Endometrium (tissue), 2 donors: ENCODE measurements around the gene EXOSC7.
"Not testable (repeated sequence)": the region's sequence is repeated elsewhere in the genome, so short reads cannot be mapped to it uniquely, and the experiment has no call there.

Source experiments
- FAIRE-seq: peaks from 2 replicates; lab custom pipeline; 2012; peaks lifted over from hg19 to GRCh38; lab: Jason Lieb, UNC
- donor health status: control.
- donor health status: control.

EXOSC7 gene

GRCh38 chr3:44962621-44963393 is 13.2 kb upstream of the EXOSC7 start:
- no peak for FAIRE-seq

- FAIRE-seq, result no peak
Observed at GRCh38 chr3:44963571-44964325, 12.3 kb upstream of the EXOSC7 start.

DNA sequence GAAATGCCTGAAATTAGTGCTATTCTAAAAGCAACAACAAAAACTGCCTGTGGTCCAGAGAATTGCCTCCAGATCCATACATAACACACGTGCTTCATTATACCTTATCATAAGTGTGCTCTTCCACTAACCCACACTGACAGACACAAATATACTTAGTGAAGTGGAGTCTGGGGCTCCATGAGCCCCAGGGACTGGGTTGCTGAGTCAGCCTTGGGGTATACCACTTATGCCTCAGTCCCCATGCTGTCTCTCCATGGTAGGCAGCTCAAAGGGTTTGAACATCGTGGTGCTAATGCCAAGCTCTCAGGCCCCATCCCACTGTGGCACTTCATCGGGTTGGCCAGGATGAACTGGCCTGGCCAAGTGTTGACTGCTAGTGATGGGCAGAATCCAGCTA is 10.9 kb upstream of the EXOSC7 start:
- no peak for FAIRE-seq

GRCh38 chr3:44966795-44967278 is 9.2 kb upstream of the EXOSC7 start:
- FAIRE-seq, result no peak

- FAIRE-seq, result no peak
Observed at GRCh38 chr3:44968447-44968858, 7.6 kb upstream of the EXOSC7 start.

- no peak for FAIRE-seq
Observed at GRCh38 chr3:44969154-44969827, 6.8 kb upstream of the EXOSC7 start.

GRCh38 chr3:44969828-44970179 is 6.2 kb upstream of the EXOSC7 start:
- FAIRE-seq, result no peak

DNA sequence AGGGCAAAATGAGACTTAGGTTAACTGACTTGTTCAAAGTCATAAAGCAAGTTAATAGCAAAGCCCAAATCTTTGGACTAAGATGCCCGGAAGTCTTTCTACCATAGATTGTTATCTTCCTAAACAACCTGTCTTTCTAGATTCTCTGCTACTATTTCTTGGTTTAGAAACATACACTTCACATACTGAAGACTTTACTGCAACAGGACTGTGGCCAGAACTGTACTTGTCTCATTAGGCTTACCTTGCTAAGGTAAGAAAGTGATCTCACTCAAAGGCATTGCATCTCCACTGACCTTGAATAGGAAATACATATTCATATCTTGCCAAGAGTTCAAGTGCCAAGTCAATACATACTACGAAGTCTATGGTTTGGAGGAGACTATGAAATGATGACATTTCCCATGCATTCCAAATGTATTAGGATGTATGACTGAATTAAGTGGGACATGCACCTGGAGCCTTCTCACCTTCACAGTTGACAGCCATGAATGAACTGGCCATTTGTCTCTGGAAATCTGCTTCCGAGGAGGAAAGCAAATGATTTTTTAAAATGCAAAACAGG is 5.0 kb upstream of the EXOSC7 start:
- FAIRE-seq, result no peak

- no peak for FAIRE-seq
Observed at GRCh38 chr3:44974416-44974815, 1.6 kb upstream of the EXOSC7 start.

- FAIRE-seq, result no peak
Observed at GRCh38 chr3:44981220-44981619, 5.2 kb downstream of the EXOSC7 start.

- no peak for FAIRE-seq
Observed at GRCh38 chr3:44981751-44982150, 5.7 kb downstream of the EXOSC7 start.

GRCh38 chr3:44982817-44983216 is 6.8 kb downstream of the EXOSC7 start:
- no peak for FAIRE-seq

DNA sequence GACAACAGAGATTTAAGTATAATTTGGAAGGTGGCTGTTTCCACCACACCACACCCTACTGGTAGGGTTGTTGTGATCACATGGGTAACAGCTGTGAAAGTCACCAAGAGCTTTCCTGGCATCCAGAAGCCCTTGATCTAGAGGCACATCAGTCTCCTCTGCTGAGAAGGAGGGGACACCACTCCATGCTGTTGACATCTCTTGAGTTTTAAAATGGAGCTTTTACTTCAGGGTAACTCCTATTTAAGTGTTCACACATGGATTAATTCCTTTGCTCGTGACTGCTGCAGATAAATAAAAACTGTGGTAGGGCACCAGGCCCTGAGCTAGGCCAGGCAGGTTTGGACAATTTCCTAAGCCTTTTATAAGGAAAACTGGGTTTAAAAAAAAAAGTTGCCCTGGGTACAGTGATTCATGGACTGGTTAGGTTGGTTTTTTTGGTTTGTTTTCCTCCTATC is 7.5 kb downstream of the EXOSC7 start:
- no peak for FAIRE-seq

- FAIRE-seq, result no peak
Observed at GRCh38 chr3:44984335-44984734, 8.3 kb downstream of the EXOSC7 start.

DNA sequence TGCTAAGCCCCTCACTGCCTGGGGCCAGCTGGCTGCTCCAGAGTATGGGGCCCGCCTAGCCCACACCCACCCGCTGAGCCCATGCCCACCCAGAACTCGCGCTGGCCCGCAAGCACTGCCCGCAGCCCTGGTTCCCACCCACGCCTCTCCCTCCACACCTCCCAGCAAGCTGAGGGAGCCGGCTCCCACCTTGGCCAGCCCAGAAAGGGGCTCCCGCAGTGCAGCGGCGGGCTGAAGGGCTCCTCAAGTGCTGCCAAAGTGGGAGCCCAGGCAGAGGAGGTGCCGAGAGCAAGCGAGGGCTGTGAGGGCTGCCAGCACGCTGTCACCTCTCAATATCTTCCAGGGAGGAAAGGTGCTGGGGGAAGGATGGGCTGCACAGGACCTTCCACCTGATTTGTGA is 10.3 kb downstream of the EXOSC7 start:
- FAIRE-seq, result not testable (repeated sequence)

DNA sequence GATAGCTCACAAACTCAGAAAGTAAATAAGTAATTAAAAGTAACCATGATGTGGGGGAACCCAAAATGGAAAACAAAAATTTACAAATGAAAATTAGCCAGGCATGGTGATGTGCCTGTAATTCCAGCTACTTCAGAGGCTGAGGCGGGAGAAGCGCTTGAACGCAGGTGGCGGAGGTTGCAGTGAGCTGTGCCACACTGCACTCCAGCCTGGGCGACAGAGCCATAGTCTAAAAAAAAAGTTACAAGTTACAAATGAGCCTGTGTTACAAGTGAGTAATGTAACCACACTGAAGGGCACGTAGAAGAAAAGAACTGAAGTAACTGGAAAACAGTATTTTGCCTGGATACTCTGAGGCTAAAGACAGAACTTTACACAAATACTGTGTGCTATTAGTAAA is 11.3 kb downstream of the EXOSC7 start:
- FAIRE-seq, result no peak

DNA sequence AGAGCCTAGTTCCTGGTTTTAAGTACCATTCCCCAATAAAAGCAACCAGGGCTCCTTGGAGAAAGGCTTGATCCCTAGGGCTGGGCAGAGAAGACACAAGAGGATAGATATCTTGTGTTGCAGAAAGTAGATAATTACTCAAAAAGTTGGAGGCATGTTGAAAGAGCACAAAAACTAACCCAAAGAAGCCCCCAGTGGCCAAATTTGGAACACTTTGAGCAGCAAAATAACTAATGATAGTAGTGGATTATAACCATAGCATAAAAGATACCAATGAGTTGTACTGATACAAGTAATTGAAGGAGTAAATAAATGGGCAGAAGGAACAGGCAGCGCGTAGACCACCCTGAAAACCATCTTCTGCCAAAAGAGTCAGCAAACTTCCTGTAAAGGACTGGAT is 12.0 kb downstream of the EXOSC7 start:
- FAIRE-seq, result no peak

- FAIRE-seq, result no peak
Observed at GRCh38 chr3:44989141-44989540, 13.1 kb downstream of the EXOSC7 start.

DNA sequence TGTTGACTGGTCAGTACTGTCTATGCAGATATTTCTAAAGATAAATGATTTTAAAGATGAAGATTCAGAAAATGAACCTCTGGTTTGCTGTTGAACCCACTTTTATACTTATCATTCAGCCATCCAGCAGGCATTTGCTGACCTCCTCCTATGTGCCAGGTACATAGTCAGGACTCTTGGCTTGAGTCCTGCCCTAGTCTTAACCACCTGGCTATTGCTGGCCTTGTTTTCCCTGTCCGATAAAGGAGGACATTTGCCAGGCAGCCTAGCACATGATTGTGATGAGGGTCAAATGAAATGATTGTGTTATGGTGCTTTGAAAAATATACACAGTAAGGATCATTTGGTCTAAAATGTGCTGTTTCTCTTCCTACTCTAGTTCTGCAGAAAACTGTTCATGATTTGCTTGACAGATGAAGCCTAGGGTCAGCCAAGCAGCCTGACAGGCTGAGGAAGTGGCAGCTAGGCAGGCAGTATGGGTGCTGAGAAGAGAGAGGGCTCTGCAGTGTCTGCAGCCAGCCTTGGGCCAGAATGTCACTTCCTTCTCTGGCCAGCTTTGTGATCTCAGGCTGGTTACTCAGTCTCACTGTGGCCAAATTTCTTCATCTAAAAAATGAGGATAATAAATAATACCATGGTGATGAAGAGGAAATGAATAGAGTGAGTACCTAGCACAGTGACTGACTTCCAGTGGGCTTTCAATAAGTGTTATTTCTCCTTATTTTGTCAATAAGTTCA is 13.8 kb downstream of the EXOSC7 start:
- FAIRE-seq, result no peak

GRCh38 chr3:44991326-44991725 is 15.3 kb downstream of the EXOSC7 start:
- FAIRE-seq, result no peak

DNA sequence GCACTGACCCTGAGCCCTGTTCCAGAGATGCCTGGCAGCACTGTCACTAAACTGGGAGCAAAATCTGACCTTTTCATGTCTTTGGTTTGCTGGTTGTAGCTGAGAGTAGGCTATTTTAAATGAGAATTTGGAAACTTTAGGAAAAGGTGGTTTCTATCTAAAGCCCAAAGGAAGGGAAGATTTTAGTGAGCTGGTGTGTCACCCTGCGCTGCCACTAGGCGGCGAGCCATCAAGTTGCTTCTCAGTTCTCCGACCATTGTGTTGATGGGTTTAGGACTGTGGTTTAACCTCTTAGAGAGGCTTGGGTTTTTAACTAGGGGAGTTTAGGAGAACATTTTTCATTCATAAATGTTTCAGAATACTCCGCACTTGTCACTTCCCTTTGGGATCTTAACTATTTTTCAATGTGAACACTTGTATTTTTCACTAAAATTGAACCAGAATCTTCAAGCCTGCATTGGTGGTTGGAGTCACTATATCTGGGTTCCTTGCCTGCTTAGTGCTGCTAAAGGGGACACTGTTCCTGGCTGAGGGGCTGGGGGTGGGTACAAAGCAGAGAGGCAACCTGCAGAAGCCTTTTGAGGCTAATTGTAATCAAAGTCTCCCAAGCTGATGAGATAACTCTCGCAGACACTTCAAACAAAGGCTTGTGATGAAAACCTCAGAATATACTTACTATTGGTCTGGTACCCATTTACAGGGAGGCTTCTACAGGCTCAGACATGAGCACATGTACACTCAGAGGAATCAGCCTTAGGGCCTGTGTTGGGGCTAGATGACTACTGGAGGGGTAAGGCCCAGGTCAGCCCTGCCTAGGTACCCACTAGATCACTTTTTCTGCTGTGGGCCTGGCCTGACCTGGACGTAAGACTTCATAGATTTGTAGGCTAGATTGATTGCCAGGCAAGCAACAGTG is 16.8 kb downstream of the EXOSC7 start:
- no peak for FAIRE-seq
